Esophagus squamous epithelium (tissue), 5 donors: ENCODE measurements around the gene NET1. TPM values are rescaled to one million over a fixed set of nuclear protein-coding genes. Genes with fewer than 3 reads are reported as not detected.

Experiments
- DNase-seq: peaks from one replicate; lab custom pipeline; 2025; lab: John Stamatoyannopoulos, UW
- H3K27ac ChIP-seq, 4 donors: fragments of 200-600 bp; sonication (generic); one replicate each; pipeline ENCODE4 v1.5.1; 2016 to 2019; ENCODE audit warnings: mild to moderate bottlenecking in 1 of 4
- H3K27me3 ChIP-seq, 4 donors: fragments of 200-600 bp; sonication (generic); 1 replicate in 3 of 4; 2 replicates in 1 of 4; pipeline versions ENCODE4 v1.5.1 to v1.6.0; 2017 to 2021; ENCODE audit warnings: antibody characterized with exemption in 1 of 4
- H3K36me3 ChIP-seq, 3 donors: fragments of 200-600 bp; sonication (generic); one replicate each; pipeline ENCODE4 v1.5.1; 2016 to 2019
- H3K4me1 ChIP-seq, 3 donors: fragments of 200-600 bp; sonication (generic); one replicate each; pipeline ENCODE4 v1.5.1; 2017 to 2019
- H3K4me3 ChIP-seq, 4 donors: fragments of 200-600 bp; sonication (generic); 1 replicate in 3 of 4; 2 replicates in 1 of 4; pipeline ENCODE4 v1.5.1; 2016 to 2019; ENCODE audit warnings: mild to moderate bottlenecking in 2 of 4, moderate library complexity in 1 of 4
- H3K9me3 ChIP-seq, 3 donors: fragments of 200-600 bp; sonication (generic); one replicate each; pipeline ENCODE4 v1.5.1; 2016 to 2019
- CTCF ChIP-seq, 6 experiments: fragments of 450-650 bp in 4 of 6; fragments of 200-600 bp in 2 of 6; sonication (generic) in 2 of 6; IDR thresholded peaks; one replicate each; pipeline ENCODE4 v1.5.1; 2016 to 2019; ENCODE audit warnings: antibody characterized with exemption in 6 of 6, mild to moderate bottlenecking in 4 of 6, moderate library complexity in 4 of 6
- POLR2A ChIP-seq, 4 donors: fragments of 450-650 bp; IDR thresholded peaks; one replicate each; pipeline ENCODE4 v1.6.1; 2017; ENCODE audit warnings: antibody characterized with exemption in 4 of 4, mild to moderate bottlenecking in 4 of 4, moderate library complexity in 3 of 4
- WGBS, 2 donors: methylation state at CpG; one replicate each; pipeline ENCODE4 v1.1.5; 2018; 5-methylcytosine and 5-hydroxymethylcytosine counted together
- intact Hi-C: fragments of 100-400 bp; cut with DNase I; formaldehyde crosslinking; loops from one replicate; pipeline ENCODE4 v1.15.0; 2022
- total RNA-seq, 4 donors: library from RNA; depleted of rRNA; stranded (reverse); fragments of >200 nt; gene quantifications; one replicate each; pipeline ENCODE4 v1.1.0, GENCODE V29; 2016
- donor health status: DM: yes; HTN: yes; CAD: no.

Gene NET1
- total RNA-seq, 4 donors from 2014 or later: 77.8 to 170 (median 107) TPM

GRCh38 chr10:5485948-5486852 lies 73.8 kb downstream of the NET1 start:
- H3K27ac ChIP-seq: no peak overlapping the region
- TF ChIP-seq CTCF (IDR thresholded peaks at IDR 0.05) (no peak), POLR2A (IDR thresholded peaks at IDR 0.05) (no peak)
- DNase-seq: no peak

GRCh38 chr10:5486853-5487235 lies 74.5 kb downstream of the NET1 start:
- intact Hi-C loops: no loop called here

More at GRCh38 chr10:5485948-5486852, 73.8 kb downstream of the NET1 start:
- 70 to 81% methylated on average over 2 to 10 of the region's 13 CpGs for WGBS, 2 donors
- Histone ChIP-seq H3K27me3 (no peaks in the 10 kb centered on the region), H3K4me1 (peaks cover 0 to 36% (median 7%) of the 10 kb centered on the region in 3 donors), H3K9me3 (peaks cover 0 to 10% (median 8%) of the 10 kb centered on the region in 3 donors), H3K36me3 (no peaks in the 10 kb centered on the region), H3K4me3 (no peak overlapping the region)
- intact Hi-C loops: no loop called here

DNA sequence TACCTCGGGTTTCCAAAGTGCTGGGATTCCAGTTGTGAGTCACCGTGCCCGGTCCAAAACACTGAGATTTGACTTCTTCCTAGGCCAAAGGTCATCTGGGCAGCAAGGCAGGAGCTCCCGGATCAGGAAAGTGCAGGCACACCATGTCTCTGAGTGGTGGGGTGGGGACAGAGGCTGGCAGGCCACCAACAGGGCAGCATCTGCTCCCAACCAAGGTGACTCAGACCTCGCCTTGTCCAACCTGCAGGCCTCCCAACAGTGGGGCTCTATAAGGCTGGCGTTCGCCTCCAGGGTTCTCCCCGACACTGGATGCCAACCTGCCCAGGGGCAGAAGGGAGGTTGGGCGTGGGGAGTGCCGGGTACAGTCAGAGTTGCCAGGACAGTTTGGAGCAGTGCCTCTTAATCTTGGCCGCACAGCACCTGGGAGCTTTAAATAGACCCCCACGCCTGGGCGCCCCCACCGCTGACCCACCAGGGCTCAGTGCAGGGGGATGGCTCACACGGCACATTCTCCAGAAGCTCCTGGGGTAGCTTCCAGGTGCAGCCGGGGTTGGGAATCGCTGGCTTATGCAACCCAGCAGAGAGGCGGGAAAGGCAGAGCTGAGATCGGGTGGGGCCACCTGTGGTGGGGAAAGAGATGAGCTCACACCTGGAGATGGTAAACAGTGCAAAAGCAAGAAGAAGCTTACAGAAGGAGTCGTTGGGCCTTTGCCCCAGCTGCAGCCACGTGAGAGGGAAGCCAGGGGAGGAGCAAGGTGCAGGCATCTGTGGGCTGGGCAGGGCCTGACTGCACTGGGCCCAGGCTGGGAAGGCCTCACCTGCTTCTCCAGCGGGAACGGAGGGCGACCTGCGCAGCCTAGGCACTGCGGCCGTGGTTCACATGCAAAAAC lies 76.2 kb downstream of the NET1 start:
- WGBS, 2 donors: 30 to 72% methylated on average over 13 to 14 of the region's 27 CpGs

More at GRCh38 chr10:5486853-5487235, 74.5 kb downstream of the NET1 start:
- Histone ChIP-seq H3K27me3 (no peaks in the 10 kb centered on the region), H3K4me1 (peaks cover 0 to 32% (median 7%) of the 10 kb centered on the region in 3 donors), H3K4me3 (no peak overlapping the region), H3K36me3 (no peaks in the 10 kb centered on the region), H3K9me3 (peaks cover 0 to 10% (median 8%) of the 10 kb centered on the region in 3 donors), H3K27ac (peak overlapping the region in 1 of 4 donors; percentile 87)
- WGBS, 2 donors: 82 to 85% methylated on average over 9 of the region's 9 CpGs
- no peak for TF ChIP-seq POLR2A (IDR thresholded peaks at IDR 0.05)
- no peak for TF ChIP-seq CTCF (IDR thresholded peaks at IDR 0.05)
- no peak for DNase-seq

GRCh38 chr10:5490032-5490431 lies 77.7 kb downstream of the NET1 start:
- no peak for DNase-seq
- no peaks in the 10 kb centered on the region for H3K36me3 ChIP-seq
- H3K27me3 ChIP-seq: no peaks in the 10 kb centered on the region
- TF ChIP-seq CTCF (IDR thresholded peaks at IDR 0.05) (no peak), POLR2A (IDR thresholded peaks at IDR 0.05) (no peak)
- WGBS, 2 donors: 84 to 94% methylated on average over 4 of the region's 4 CpGs
- intact Hi-C loops: no loop called here
- peaks cover 0 to 29% (median 7%) of the 10 kb centered on the region in 3 donors for H3K4me1 ChIP-seq
- peak overlapping the region in 2 of 4 donors; percentile 87 for H3K27ac ChIP-seq
- no peak overlapping the region for H3K4me3 ChIP-seq
- peaks cover 0 to 9% (median 0%) of the 10 kb centered on the region in 3 donors for H3K9me3 ChIP-seq

More for the DNA sequence above, 76.2 kb downstream of the NET1 start:
- Histone ChIP-seq H3K9me3 (peaks cover 0 to 12% (median under 1%) of the 10 kb centered on the region in 3 donors), H3K36me3 (no peaks in the 10 kb centered on the region), H3K27ac (peak overlapping the region; percentile 79 to 87 (median 87)), H3K4me3 (peak overlapping the region in 1 of 4 donors; percentile 35), H3K27me3 (no peaks in the 10 kb centered on the region), H3K4me1 (peaks cover 0 to 32% (median 7%) of the 10 kb centered on the region in 3 donors)
- peak in 1 of 4 donors; percentile 29 for TF ChIP-seq POLR2A (IDR thresholded peaks at IDR 0.05)
- TF ChIP-seq CTCF (IDR thresholded peaks at IDR 0.05): peak in 1 of 6 experiments; percentile 17
- no peak for DNase-seq
- intact Hi-C loops: no loop called here
